ENCODE data around the gene LEMD2.

DNA sequence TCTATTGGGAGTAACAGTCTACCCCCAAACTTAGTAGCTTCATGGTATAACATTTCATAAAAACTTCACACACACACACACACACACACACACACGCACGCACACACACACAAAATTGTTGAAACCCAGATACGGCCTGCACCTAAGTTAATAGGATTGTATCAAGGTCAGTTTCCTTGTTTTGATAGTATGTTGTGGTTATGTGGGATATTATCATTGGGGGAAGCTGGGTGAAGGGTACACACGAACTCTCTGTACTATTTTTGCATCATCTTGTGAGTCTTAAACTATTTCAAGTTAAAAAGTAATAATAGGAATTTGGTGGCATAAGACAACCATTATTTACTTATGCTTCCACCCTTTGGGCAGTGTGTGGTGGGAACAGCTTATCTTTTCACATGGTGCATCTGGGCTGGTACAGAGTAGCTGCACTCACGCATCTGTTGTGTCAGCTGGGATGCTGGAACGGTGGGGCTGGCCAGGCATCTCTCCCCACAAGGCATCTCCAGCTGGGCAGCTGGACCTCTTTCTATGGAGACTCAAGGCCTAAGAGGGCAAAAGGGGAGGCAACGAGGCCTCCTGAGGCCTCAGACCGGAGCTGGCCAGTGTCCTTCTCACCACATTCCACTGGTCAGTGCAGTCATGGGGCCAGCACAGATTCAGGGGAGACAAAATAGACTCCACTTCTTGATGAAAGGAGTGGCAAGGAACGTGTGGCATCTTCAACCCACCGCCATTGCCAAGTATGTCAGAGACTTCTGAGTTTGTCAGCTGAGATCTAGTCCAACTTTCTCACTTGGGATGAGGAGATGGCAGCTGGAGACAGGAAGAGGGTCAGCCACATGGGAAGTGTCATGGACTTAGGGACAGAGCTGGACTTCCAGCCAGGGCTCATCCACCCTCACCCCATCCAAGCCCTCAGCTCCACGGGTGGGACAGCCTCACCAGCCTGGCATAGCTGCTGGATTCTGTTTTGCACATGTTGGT is 21.7 kb downstream of the LEMD2 start:
- TF ChIP-seq CTCF (IDR thresholded peaks at IDR 0.05) = no peak
- no peak for TF ChIP-seq POLR2AphosphoS5 (IDR thresholded peaks at IDR 0.05)
- TF ChIP-seq EP300 (IDR thresholded peaks at IDR 0.05; ENCODE audit: low read depth) = no peak
